ENCODE results near the gene CCDC159. TPM values are rescaled to one million over a fixed set of nuclear protein-coding genes. Genes with fewer than 3 reads are reported as not detected.

CCDC159 gene
- total RNA-seq, 3 donors from 2014 or later (not counting 1 experiment from before 2014, with no cell fraction given), result 86.9 to 94.9 (median 91.8) TPM

GRCh38 chr19:11379857-11380350, 33.6 kb downstream of the CCDC159 start:
- peak overlapping the region; percentile 90 for H3K27ac ChIP-seq (ENCODE audit: low read length)
- peak overlapping the region; percentile 98 for H3K4me3 Mint-ChIP-seq
- DNase-seq (no peak), ATAC-seq (no peak)
- H3K4me3 ChIP-seq (ENCODE audit: low read length), result no peak overlapping the region
- no peak for TF ChIP-seq CTCF (IDR thresholded peaks at IDR 0.05)
- H3K27me3 Mint-ChIP-seq (ENCODE audit: low read depth in 2 of 2), result peaks cover 0 to 22% of the 10 kb centered on the region in 2 donors
- H3K9me3 ChIP-seq (ENCODE audit: control insufficient read depth, insufficient read depth, low read length), result no peaks in the 10 kb centered on the region
- WGBS (ENCODE audit: insufficient coverage), result 95% methylated on average over 7 of the region's 7 CpGs
- H3K4me1 ChIP-seq (ENCODE audit: control insufficient read depth, insufficient read depth, low read length), result peaks cover 64% of the 10 kb centered on the region
- H3K4me1 Mint-ChIP-seq, result peaks cover 29 to 37% of the 10 kb centered on the region in 2 donors
- H3K27me3 ChIP-seq (ENCODE audit: control insufficient read depth, insufficient read depth, low read length), result peaks cover 14% of the 10 kb centered on the region
- H3K27ac Mint-ChIP-seq, result peak overlapping the region; percentile 92 to 97
- intact Hi-C loops (cut with micrococcal nuclease), result loop anchor here (5.0 to 10.0 kb wide), 2 partner anchors 42 to 125 kb away; partner anchors contain the start of gene ZNF653
- H3K36me3 Mint-ChIP-seq, result no peaks in the 10 kb centered on the region
- H3K9me3 Mint-ChIP-seq, result no peaks in the 10 kb centered on the region
- H3K36me3 ChIP-seq (ENCODE audit: control insufficient read depth, insufficient read depth, low read length), result no peaks in the 10 kb centered on the region

GRCh38 chr19:11380653-11381537, 34.6 kb downstream of the CCDC159 start:
- peaks cover 29 to 37% of the 10 kb centered on the region in 2 donors for H3K4me1 Mint-ChIP-seq
- peaks cover 56% of the 10 kb centered on the region for H3K4me1 ChIP-seq (ENCODE audit: control insufficient read depth, insufficient read depth, low read length)
- H3K27me3 ChIP-seq (ENCODE audit: control insufficient read depth, insufficient read depth, low read length), result peaks cover 14% of the 10 kb centered on the region
- DNase-seq (peak; percentile 94 to 98), ATAC-seq (peak; percentile 81 to 92 (median 83))
- H3K4me3 Mint-ChIP-seq, result peak overlapping the region; percentile 98
- H3K36me3 ChIP-seq (ENCODE audit: control insufficient read depth, insufficient read depth, low read length), result no peaks in the 10 kb centered on the region
- peak overlapping the region; percentile 90 for H3K27ac ChIP-seq (ENCODE audit: low read length)
- intact Hi-C loops (cut with micrococcal nuclease), result loop anchor here (1.0 to 5.0 kb wide), 5 partner anchors 35 to 101 kb away; partner anchors contain the start of genes CCDC159, ODAD3, PRKCSH and TMEM205
- WGBS (ENCODE audit: insufficient coverage), result 1% methylated on average over 54 of the region's 54 CpGs
- no peaks in the 10 kb centered on the region for H3K9me3 ChIP-seq (ENCODE audit: control insufficient read depth, insufficient read depth, low read length)
- H3K27me3 Mint-ChIP-seq (ENCODE audit: low read depth in 2 of 2), result peaks cover 0 to 22% of the 10 kb centered on the region in 2 donors
- no peaks in the 10 kb centered on the region for H3K9me3 Mint-ChIP-seq
- H3K27ac Mint-ChIP-seq, result peak overlapping the region; percentile 92 to 97
- H3K36me3 Mint-ChIP-seq, result no peaks in the 10 kb centered on the region
- H3K4me3 ChIP-seq (ENCODE audit: low read length), result peak overlapping the region; percentile 63
- TF ChIP-seq CTCF (IDR thresholded peaks at IDR 0.05), result peak; percentile 71

GRCh38 chr19:11382898-11383705, 36.8 kb downstream of the CCDC159 start:
- DNase-seq (peak; percentile 44 to 63), ATAC-seq (no peak)
- H3K27ac Mint-ChIP-seq, result peak overlapping the region; percentile 92 to 97
- Histone ChIP-seq H3K9me3 (ENCODE audit: control insufficient read depth, insufficient read depth, low read length) (no peaks in the 10 kb centered on the region), H3K27me3 (ENCODE audit: control insufficient read depth, insufficient read depth, low read length) (peaks cover 14% of the 10 kb centered on the region), H3K36me3 (ENCODE audit: control insufficient read depth, insufficient read depth, low read length) (no peaks in the 10 kb centered on the region), H3K27ac (ENCODE audit: low read length) (no peak overlapping the region), H3K4me1 (ENCODE audit: control insufficient read depth, insufficient read depth, low read length) (peaks cover 49% of the 10 kb centered on the region), H3K4me3 (ENCODE audit: low read length) (peak overlapping the region; percentile 28)
- H3K4me3 Mint-ChIP-seq, result peak overlapping the region; percentile 72
- intact Hi-C loops (cut with micrococcal nuclease), result loop anchor here (5.0 kb wide), 1 partner anchor 39 kb away; no protein-coding TSS in a partner anchor
- H3K9me3 Mint-ChIP-seq, result no peaks in the 10 kb centered on the region
- H3K36me3 Mint-ChIP-seq, result no peaks in the 10 kb centered on the region
- peaks cover 0 to 22% of the 10 kb centered on the region in 2 donors for H3K27me3 Mint-ChIP-seq (ENCODE audit: low read depth in 2 of 2)
- TF ChIP-seq CTCF (IDR thresholded peaks at IDR 0.05), result peak; percentile 70
- under 1% methylated on average over 65 of the region's 65 CpGs for WGBS (ENCODE audit: insufficient coverage)
- H3K4me1 Mint-ChIP-seq, result peaks cover 23 to 32% of the 10 kb centered on the region in 2 donors

All from natural killer cell (primary cell).